Measurements from ENCODE around the gene CS. TPM values are rescaled to one million over a fixed set of nuclear protein-coding genes. Genes with fewer than 3 reads are reported as not detected.

Gene CS
- 75.0 and 76.6 TPM in 2 replicates for total RNA-seq

DNA sequence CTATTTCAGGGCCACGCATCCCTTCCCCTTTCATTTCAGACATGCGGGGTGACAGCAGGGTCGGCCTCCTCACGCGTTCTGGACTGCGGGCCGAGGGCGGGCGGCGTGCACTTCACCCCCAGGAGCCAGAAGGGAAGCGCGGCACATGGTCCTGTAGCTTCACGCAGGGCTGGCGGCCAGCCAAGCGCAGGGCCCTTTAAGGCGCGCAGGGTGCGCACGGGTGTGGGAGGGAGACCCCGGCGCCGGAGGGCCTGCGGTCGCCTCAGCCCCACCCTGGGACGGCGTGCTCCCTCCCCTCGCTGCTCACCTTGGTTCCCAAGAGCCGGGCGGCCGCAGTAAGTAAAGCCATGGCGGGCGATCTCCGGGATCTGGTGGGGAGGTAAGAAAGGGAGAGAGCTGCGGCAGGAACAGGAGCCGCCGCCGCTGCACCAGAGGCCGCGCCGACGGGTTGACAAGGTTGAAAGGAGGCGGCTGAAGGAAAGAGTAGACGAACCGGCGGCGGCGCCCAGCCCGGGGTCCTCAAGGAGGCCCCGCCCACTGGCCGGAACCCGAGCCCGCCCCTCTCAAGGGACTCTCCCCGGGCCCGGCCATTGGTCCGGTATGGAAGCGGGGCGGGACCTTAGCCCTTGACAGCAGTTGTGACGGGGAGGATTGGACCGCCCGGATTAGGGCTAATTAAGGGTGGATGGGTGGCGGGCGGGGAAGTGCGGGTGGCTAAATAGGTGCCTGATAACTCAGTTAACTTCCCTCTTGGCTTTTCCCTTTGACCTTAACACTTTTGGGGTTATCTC, at the start of gene CS:
TSS of gene CS (minus strand) at position 478 of the 791 bp plus-strand sequence. CDS start at position 349, 129 bp downstream.

DNA sequence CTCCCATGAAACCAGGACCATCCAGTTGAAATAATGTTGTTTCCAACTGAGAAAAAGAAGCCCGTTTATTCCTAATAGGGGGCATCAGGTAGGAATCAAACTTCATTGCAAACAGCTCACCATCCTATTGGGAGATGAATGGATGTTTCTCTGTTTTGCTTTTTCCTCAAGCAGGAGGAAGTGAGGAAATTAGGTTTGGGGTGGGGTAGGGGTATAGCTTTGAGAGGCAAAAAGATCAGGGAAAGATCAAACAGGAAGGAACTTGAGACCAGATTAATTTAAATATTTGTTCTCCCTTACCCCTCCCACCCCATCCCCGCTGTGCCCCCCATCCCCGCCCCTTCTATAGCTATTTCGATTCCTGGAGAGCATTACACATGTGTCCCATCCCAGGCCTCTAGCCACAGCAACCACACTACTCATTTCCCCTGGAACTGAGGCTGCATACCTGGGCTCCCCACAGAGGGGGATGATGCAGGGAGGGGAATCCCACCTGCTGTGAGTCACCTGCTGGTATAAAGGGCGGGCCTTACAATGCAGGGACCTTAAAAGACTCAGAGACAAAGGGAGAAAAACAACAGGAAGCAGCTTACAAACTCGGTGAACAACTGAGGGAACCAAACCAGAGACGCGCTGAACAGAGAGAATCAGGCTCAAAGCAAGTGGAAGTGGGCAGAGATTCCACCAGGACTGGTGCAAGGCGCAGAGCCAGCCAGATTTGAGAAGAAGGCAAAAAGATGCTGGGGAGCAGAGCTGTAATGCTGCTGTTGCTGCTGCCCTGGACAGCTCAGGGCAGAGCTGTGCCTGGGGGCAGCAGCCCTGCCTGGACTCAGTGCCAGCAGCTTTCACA, 38.4 kb upstream of the CS start, which contains the start of gene IL23A:
TSS of gene IL23A (plus strand) at position 577 of the 850 bp plus-strand sequence. CDS start at position 738, 161 bp downstream.

DNA sequence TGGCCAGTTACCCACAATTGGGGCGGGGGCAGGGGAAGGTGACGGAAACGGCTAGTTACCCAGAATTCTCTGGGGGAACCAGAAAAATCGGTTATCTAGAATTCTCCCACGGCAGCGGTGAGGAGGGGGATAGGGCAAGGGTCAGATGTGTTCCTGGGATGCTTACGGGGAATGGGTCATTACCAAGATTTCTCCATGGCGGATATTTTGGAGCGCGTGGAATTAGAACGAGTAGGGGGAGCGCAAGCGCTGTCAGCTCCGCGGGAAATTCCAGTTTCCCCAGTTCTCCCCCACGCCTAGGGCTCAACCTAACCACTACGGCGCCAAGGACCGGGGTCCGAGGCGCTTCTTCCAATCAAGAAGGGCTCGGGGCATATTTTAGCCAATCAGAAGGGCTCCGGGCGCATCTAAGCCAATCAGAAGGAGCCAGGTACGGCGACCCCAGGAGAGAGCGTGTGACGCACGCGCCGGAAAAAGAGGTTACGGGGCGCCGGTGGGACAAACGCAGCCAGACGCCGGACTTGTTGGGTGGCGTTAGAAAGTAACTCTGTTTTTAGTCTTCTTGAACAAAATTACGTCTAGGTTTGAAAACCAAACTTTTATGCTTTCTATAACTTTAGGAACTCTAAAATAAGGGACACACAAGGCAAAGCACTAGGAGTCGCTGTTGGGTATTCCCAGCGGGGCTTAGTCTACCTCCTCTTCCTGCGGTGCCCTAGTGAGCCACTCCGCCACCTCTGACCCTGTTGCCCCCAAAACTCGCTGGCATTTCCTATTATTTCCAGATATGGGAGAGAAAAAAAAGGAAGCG, 33.8 kb upstream of the CS start, which contains the start of gene PAN2:
TSS of gene PAN2 (minus strand) at position 322 of the 811 bp plus-strand sequence. CDS start 906 bp downstream, outside the sequence.

DNA sequence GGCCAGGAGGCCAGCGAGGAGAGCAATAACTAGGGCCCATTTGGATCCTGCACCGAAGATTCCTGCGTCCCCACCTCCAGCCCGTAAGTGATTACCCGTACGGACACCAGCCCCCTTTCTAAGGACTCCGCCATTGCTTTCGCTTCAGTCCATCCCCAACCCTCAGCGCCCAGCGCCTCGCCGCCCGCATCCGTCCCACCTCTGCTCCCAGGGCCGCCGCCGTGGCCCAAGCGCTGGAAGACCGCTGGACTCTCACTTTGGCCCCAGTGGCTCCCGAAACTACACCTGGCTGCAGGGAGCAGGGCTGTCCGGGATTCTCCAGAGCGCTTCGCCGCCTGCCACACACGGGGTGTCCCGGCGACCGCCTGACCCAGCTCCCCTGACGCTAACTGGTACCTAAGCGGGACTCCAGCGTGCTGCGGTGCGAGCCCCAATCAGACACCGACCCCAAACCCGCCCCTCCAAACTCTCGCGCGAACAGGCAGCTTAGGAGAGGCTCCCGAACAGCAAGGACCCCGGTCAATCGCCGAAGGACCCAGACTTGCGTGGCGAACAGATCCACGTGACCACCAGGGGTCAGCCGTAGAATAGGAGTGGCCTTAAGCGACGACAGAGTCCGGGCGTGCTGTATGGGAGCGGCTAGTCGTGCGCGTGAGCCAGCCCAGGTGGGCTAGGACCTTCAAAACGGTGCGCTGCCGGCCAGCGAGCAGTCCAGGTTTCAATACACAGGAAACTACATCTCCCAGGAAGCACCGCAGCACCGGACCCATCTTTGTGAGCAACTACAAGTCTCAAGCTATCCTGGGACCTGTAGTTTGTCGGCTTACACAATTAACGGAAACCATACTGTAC, 15.7 kb upstream of the CS start, which contains the start of gene CNPY2:
TSS of gene CNPY2 (minus strand) at position 367 of the 852 bp plus-strand sequence. CDS start 771 bp downstream, outside the sequence.

GRCh38 chr12:56266693-56267442, 33.3 kb downstream of the CS start, which contains the start of gene COQ10A:
TSS of gene COQ10A (plus strand) at chr12:56266942. CDS start at chr12:56267119, 177 bp downstream.

DNA sequence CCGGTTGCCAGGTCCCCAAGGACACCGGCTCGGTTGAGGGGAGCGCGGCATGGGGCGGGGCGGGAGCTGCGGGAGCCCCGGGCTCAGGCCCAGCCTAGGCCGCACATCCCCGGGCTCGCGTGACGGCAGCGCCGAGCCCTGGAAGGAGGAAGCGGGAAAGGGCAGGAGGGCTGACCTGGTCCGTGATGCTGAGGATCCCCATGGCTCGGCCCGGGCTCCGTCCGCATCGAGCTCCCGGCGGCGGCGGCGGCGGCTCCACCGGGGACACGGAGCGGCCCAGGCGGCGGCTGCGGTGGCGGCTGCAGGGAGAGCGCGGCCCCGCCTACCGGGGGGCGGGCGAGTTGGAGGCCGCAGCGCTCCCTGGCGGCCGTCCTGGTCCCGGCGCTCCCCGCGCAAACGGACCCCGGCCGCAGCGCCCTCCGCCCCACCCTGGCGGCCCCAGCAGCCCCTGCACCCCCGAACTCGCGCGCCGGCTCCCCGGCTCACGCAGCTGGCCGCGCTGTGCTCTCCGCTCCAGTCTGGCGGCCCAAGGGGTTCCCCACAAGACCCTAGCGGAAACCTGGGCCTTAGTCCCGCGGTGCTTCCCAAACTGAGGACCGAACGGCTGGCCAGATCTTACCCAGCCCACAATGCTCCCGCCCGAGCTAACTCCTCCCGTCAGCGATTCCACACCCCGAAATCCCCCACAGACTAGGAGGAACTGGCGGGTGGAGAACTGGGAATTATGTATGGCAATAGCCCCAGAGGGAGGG, 41.9 kb downstream of the CS start, which contains the start of gene ANKRD52:
TSS of gene ANKRD52 (minus strand) at position 317 of the 752 bp plus-strand sequence. CDS start at position 202, 115 bp downstream.

DNA sequence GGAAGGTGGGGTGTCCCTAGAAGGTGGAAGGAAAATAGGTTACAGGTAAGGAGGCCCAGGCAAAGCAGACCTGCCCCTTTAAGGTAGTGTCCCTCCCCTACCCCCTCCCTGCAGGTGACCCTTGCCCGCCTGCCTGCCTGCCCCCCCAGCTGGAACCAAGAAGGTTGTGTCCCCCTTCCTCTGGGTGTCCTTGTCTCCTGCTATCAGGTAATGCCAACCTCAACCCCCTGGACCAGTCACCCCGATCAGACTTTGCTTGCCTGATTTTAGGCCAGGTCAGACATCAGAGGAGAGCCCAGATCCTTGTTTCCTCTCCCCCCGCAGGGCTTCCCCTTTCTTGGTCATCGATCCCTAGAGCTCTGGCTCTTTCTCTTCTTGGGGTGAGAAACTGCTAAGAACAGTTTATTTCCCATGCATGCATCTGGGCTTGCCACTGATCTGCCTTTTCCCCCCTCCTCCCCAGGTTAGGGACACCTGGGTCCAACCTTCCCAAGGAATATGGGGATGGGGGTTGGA, 70.2 kb downstream of the CS start, which contains the start of gene SLC39A5:
TSS of gene SLC39A5 (plus strand) at position 136 of the 516 bp plus-strand sequence. CDS start 1,224 bp downstream, outside the sequence.

GRCh38 chr12:56224102-56224701, 75.9 kb downstream of the CS start, which contains the start of gene NABP2:
TSS of gene NABP2 (plus strand) at chr12:56224342. CDS start at chr12:56224857, 515 bp downstream.

DNA sequence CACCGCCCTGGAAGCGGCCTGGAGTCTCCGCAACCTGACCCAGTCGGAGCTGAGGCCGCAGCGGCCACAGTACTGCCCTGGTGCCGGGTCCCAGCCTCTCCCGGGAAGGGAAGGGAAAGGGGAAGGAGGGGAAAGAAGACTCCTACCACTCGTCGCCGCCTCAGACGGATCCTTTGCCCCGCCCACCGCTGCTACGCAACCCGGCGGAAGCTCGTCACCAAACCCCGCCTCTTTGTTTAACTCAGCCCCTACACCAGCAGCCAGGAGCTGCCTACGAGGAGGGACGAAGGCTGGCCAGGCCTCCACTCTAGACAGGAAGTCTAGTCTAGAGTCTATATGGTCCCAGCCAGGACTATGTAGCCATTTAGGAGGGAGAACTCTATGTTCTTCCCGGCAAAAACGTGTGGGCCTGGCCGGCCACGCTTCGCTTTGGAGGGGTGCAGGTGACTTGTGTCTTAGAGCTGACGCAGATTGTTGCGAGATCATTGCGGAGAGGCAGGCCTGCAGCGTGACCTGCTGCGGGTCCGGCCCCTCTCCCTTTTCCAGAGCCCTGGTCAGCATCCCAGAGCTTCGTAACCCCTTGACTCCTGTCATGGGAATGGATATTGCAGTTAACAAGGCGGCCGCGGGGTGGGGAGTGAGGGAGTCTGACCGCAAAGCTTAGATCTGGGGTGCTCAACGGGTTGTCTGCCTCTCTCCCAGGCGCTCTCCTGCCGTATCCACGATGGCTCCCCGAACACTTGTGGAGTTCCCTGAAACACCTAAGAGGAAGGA, 78.2 kb downstream of the CS start, which contains the start of gene RNF41:
TSS of gene RNF41 (minus strand) at position 166 of the 774 bp plus-strand sequence. CDS start 7,875 bp downstream, outside the sequence.

Other genes starting within 250 kb of the CS start
- 1.9 and 4.2 TPM in 2 replicates for gene ERBB3, start 220.2 kb downstream of the CS start, total RNA-seq
- 69.7 and 70.5 TPM in 2 replicates for gene PA2G4, start 195.8 kb downstream of the CS start, total RNA-seq
- gene RPL41, start 183.7 kb downstream of the CS start, total RNA-seq: 4,540 and 5,963 TPM in 2 replicates
- 2.2 and 3.4 TPM in 2 replicates for gene ZC3H10, start 182.1 kb downstream of the CS start, total RNA-seq
- 104 and 207 TPM in 2 replicates for gene ESYT1, start 172.1 kb downstream of the CS start, total RNA-seq
- 68.7 and 103 TPM in 2 replicates for gene MYL6B, start 147.7 kb downstream of the CS start, total RNA-seq
- gene MYL6, start 142.0 kb downstream of the CS start, total RNA-seq: 1,218 and 3,228 TPM in 2 replicates
- gene SMARCC2, start 110.8 kb downstream of the CS start, total RNA-seq: 30.8 and 40.4 TPM in 2 replicates
- gene RNF41, start 78.4 kb downstream of the CS start, total RNA-seq: 69.4 and 113 TPM in 2 replicates
- 29.3 and 31.5 TPM in 2 replicates for gene NABP2, start 76.0 kb downstream of the CS start, total RNA-seq
- gene SLC39A5, start 70.3 kb downstream of the CS start, total RNA-seq: not detected in 2 replicates
- gene ANKRD52, start 41.9 kb downstream of the CS start, total RNA-seq: 15.3 and 23.5 TPM in 2 replicates
- 12.5 and 13.9 TPM in 2 replicates for gene COQ10A, start 33.4 kb downstream of the CS start, total RNA-seq
- 77.7 and 92.1 TPM in 2 replicates for gene CNPY2, start 15.7 kb upstream of the CS start, total RNA-seq
- 14.1 and 19.2 TPM in 2 replicates for gene PAN2, start 33.7 kb upstream of the CS start, total RNA-seq
- gene IL23A, start 38.6 kb upstream of the CS start, total RNA-seq: not detected in 2 replicates
- gene STAT2, start 59.8 kb upstream of the CS start, total RNA-seq: 128 and 161 TPM in 2 replicates
- not detected in 2 replicates for gene APOF, start 62.5 kb upstream of the CS start, total RNA-seq
- gene TIMELESS, start 149.1 kb upstream of the CS start, total RNA-seq: 2.5 and 6.8 TPM in 2 replicates
- gene MIP, start 154.3 kb upstream of the CS start, total RNA-seq: not detected in 2 replicates
- 0.51 and 1.3 TPM in 2 replicates for gene SPRYD4, start 168.2 kb upstream of the CS start, total RNA-seq
- gene GLS2, start 187.8 kb upstream of the CS start, total RNA-seq: not detected in 2 replicates
- gene RBMS2, start 221.5 kb upstream of the CS start, total RNA-seq: 12.6 and 15.2 TPM in 2 replicates